ENCODE results near the gene MYF5. TPM values are rescaled to one million over a fixed set of nuclear protein-coding genes. Genes with fewer than 3 reads are reported as not detected.

MYF5 gene
- total RNA-seq, 1 donor from 2014 or later: 3.5 TPM

GRCh38 chr12:80766897-80767296 lies 50.2 kb downstream of the MYF5 start:
- no peak for DNase-seq

Other genes with a start within 250 kb of the MYF5 start
- gene MYF6, start 9.3 kb upstream of the MYF5 start, total RNA-seq: 9.8 TPM
- gene LIN7A, start 221.0 kb downstream of the MYF5 start, total RNA-seq: 5.9 TPM

Measured in skin of body (tissue), 2 donors.